NT2/D1 (cell line): ENCODE results near the gene LHFPL6.

ENCODE experiments used
- SUZ12 ChIP-seq: IDR thresholded peaks from 2 replicates; pipeline ENCODE4 v1.6.1; 2011; ENCODE audit not compliant: insufficient read length, insufficient read depth; ENCODE audit errors: extremely low read depth
- YY1 ChIP-seq: IDR thresholded peaks from 2 replicates; pipeline ENCODE4 v1.6.1; 2011; ENCODE audit not compliant: insufficient read length, insufficient read depth

GRCh38 chr13:39389013-39389412 lies 214.0 kb downstream of the LHFPL6 start:
- TF ChIP-seq SUZ12 (no peak), YY1 (no peak)
